Vagina (tissue), 2 donors: ENCODE data around the gene MRPL10.

Experiments
- CTCF ChIP-seq, 3 experiments: fragments of 450-650 bp in 2 of 3; fragments of 200-600 bp in 1 of 3; sonication (generic) in 1 of 3; IDR thresholded peaks; one replicate each; pipeline ENCODE4 v1.5.1; 2017 to 2019; ENCODE audit warnings: antibody characterized with exemption in 3 of 3, mild to moderate bottlenecking in 2 of 3, moderate library complexity in 2 of 3
- POLR2A ChIP-seq, 2 donors: fragments of 450-650 bp; IDR thresholded peaks; one replicate each; pipeline ENCODE4 v1.6.1; 2017; ENCODE audit warnings: antibody characterized with exemption in 2 of 2, mild to moderate bottlenecking in 2 of 2, moderate library complexity in 2 of 2
- POLR2AphosphoS5 ChIP-seq, 2 donors: sonication (generic); formaldehyde crosslinking; IDR thresholded peaks; one replicate each; pipeline ENCODE4 v1.9.0; 2017; ENCODE audit warnings: antibody characterized with exemption in 2 of 2, mild to moderate bottlenecking in 2 of 2, low read depth in 1 of 2; ENCODE audit not compliant: insufficient read depth in 1 of 2

- TF ChIP-seq POLR2AphosphoS5 (IDR thresholded peaks at IDR 0.05; ENCODE audit: insufficient read depth in 1 of 2, low read depth in 1 of 2) (no peak), CTCF (IDR thresholded peaks at IDR 0.05) (no peak), POLR2A (IDR thresholded peaks at IDR 0.05) (no peak)
These were observed 23.1 kb downstream of the MRPL10 start for GRCh38 chr17:47808036-47808829.
